ENCODE data around the gene NXPE3. TPM values are rescaled to one million over a fixed set of nuclear protein-coding genes. Genes with fewer than 3 reads are reported as not detected.

The NXPE3 gene
- total RNA-seq, 1 donor from 2014 or later = 15.9 TPM

DNA sequence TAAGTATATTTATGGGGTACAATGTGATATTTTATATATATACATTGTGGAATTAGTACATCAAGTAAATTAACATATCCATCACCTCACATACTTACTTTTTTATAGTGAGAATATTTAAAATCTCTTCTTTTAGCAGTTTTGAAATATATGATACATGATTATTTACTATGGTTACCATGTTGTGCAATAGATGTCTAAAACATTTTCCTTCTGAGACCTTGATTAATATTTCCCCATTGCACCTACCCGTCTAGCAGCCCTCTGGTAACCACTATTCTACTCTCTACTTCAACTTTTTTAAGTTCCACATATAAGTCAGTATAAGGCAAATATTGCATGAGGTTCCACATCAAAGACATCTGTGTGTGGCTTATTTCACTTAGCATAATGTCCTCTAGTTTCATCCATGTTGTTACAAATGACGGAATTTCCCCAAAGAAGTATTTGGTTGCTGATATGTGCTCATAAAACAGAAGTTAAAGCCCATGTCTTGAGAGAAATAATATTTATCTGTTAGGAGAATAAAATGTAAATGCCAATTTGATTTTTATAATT, 40.7 kb downstream of the NXPE3 start:
- Histone ChIP-seq H3K9me3 (no peaks in the 10 kb centered on the region), H3K27ac (no peak overlapping the region), H3K27me3 (no peaks in the 10 kb centered on the region), H3K36me3 (peaks cover 6% of the 10 kb centered on the region), H3K4me1 (no peaks in the 10 kb centered on the region), H3K4me3 (no peak overlapping the region)
- TF ChIP-seq, protein P1, sequence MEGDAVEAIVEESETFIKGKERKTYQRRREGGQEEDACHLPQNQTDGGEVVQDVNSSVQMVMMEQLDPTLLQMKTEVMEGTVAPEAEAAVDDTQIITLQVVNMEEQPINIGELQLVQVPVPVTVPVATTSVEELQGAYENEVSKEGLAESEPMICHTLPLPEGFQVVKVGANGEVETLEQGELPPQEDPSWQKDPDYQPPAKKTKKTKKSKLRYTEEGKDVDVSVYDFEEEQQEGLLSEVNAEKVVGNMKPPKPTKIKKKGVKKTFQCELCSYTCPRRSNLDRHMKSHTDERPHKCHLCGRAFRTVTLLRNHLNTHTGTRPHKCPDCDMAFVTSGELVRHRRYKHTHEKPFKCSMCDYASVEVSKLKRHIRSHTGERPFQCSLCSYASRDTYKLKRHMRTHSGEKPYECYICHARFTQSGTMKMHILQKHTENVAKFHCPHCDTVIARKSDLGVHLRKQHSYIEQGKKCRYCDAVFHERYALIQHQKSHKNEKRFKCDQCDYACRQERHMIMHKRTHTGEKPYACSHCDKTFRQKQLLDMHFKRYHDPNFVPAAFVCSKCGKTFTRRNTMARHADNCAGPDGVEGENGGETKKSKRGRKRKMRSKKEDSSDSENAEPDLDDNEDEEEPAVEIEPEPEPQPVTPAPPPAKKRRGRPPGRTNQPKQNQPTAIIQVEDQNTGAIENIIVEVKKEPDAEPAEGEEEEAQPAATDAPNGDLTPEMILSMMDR (IDR thresholded peaks at IDR 0.05) = no peak
- intact Hi-C loops (cut with DNase I) = no loop called here
- ATAC-seq (peak; percentile 72), DNase-seq (no peak)

DNA sequence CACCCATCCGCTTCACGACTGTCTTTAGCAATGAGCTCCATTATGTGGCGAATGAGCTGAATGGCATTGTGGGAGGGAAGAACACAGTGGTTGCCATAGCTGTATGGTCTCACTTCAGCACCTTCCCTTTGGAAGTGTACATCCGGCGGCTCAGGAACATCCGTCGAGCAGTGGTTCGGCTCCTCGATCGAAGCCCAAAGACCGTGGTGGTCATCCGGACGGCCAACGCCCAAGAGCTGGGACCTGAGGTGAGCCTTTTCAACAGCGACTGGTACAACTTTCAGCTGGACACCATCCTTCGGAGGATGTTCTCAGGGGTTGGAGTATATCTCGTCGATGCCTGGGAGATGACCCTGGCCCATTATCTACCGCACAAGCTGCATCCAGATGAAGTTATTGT, 42.5 kb downstream of the NXPE3 start:
- Histone ChIP-seq H3K9me3 (no peaks in the 10 kb centered on the region), H3K36me3 (peaks cover 6% of the 10 kb centered on the region), H3K27me3 (no peaks in the 10 kb centered on the region), H3K27ac (no peak overlapping the region), H3K4me1 (peaks cover 8% of the 10 kb centered on the region), H3K4me3 (no peak overlapping the region)
- intact Hi-C loops (cut with DNase I) = no loop called here
- no peak for ATAC-seq
- DNase-seq = no peak
- TF ChIP-seq, protein P1 (IDR thresholded peaks at IDR 0.05) = no peak

DNA sequence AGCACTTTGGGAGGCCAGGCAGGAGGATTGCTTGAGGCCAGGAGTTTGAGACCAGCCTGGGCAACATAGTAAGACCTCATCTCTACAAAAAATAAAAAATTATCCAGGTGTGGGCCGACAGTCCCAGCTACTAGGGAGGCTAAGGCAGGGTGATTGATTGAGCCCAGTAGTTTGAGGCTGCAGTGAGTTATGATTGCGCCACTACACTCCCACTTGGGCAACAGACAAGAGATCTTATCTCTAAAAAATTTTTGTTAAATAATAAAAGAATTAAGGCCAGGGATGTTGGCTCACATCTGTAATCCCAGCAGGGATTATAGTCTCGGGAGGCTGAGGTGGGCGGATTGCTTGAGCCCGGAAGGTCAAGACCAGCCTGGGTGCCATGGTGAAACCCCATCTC, 44.5 kb downstream of the NXPE3 start:
- TF ChIP-seq, protein P1 (IDR thresholded peaks at IDR 0.05) = no peak
- intact Hi-C loops (cut with DNase I) = no loop called here

DNA sequence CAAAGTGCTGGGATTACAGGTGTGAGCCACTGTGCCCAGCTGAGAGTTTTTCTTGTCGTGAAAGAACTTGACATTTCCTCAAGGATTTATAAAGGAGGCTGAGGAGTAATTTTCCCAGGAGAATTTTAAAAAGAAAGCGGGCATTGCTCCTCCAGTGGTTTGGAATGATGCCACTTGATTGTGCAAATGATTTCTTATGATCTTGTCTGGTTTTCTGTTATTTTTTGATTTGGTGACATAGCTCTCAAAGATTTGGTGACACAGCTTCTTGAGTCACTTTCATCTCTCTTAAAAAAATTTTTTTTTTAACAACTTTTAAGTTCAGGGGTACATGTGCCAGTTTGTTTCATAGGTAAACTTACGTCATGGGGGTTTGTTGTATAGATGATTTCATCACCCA, 45.7 kb downstream of the NXPE3 start:
- H3K36me3 ChIP-seq = peaks cover 6% of the 10 kb centered on the region
- DNase-seq = no peak
- TF ChIP-seq, protein P1 (IDR thresholded peaks at IDR 0.05) = no peak
- H3K27ac ChIP-seq = no peak overlapping the region
- ATAC-seq = no peak
- no peaks in the 10 kb centered on the region for H3K9me3 ChIP-seq
- no peak overlapping the region for H3K4me3 ChIP-seq
- H3K4me1 ChIP-seq = peaks cover 26% of the 10 kb centered on the region
- intact Hi-C loops (cut with DNase I) = no loop called here
- no peaks in the 10 kb centered on the region for H3K27me3 ChIP-seq

More for the DNA sequence above, 44.5 kb downstream of the NXPE3 start:
- no peak overlapping the region for H3K27ac ChIP-seq
- H3K9me3 ChIP-seq = no peaks in the 10 kb centered on the region
- ATAC-seq (no peak), DNase-seq (no peak)
- peaks cover 14% of the 10 kb centered on the region for H3K4me1 ChIP-seq
- H3K4me3 ChIP-seq = no peak overlapping the region
- peaks cover 6% of the 10 kb centered on the region for H3K36me3 ChIP-seq
- H3K27me3 ChIP-seq = no peaks in the 10 kb centered on the region

DNA sequence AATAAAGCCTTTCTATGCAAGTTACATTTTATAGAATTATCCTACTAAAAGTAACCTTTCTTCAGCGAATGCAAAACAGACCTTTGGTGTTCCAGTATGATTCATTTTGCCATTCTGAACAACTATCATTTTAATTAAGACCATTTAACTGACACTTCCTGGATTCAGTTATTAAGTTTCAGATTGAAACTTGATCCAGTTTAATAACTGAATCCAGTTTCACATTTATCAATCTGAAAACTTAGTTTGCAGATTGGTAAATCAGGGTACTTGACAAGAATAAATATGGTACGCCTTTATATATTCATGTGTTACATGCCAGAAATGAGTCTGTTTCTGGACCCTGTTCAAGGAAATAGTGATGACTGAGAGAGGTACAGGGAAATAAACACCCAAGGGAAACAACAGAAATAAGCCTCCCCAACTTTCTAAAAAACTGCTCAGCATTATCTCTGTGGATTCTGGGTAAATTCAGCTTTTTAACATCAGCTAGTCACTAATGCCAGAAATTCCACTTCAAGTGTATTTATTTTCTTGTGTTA, 47.0 kb downstream of the NXPE3 start:
- H3K27ac ChIP-seq = peak overlapping the region; percentile 88
- peaks cover 6% of the 10 kb centered on the region for H3K36me3 ChIP-seq
- H3K27me3 ChIP-seq = no peaks in the 10 kb centered on the region
- H3K4me1 ChIP-seq = peaks cover 27% of the 10 kb centered on the region
- DNase-seq (no peak), ATAC-seq (no peak)
- H3K9me3 ChIP-seq = no peaks in the 10 kb centered on the region
- TF ChIP-seq, protein P1 (IDR thresholded peaks at IDR 0.05) = no peak
- intact Hi-C loops (cut with DNase I) = no loop called here
- H3K4me3 ChIP-seq = no peak overlapping the region

All from upper lobe of right lung (tissue), 1 donor.